Suppressor macrophage (primary cell): Measurements from ENCODE around the gene LYSET.
"Not testable (repeated sequence)": the region's sequence is repeated elsewhere in the genome, so short reads cannot be mapped to it uniquely, and the experiment has no call there.

Experiments
- DNase-seq, 4 experiments: peaks; one replicate each; pipeline ENCODE4 v3.0.0-alpha.2; 2020 to 2022

The LYSET gene

DNA sequence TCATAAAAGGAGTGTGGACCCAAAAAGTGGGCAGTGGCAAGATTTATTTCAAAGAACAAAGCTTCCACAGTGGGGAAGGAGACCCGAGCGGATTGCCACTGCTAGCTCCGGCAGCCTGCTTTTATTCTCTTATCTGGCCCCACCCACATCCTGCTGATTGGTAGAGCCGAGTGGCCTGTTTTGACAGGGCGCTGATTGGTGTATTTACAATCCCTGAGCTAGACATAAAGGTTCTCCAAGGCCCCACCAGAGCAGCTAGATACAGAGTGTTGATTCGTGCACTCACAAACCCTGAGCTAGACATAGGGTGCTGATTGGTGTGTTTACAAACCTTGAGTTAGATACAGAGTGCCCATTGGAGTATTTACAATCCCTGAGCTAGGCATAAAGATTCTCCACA lies 15.5 kb upstream of the LYSET start:
- DNase-seq = not testable (repeated sequence)

DNA sequence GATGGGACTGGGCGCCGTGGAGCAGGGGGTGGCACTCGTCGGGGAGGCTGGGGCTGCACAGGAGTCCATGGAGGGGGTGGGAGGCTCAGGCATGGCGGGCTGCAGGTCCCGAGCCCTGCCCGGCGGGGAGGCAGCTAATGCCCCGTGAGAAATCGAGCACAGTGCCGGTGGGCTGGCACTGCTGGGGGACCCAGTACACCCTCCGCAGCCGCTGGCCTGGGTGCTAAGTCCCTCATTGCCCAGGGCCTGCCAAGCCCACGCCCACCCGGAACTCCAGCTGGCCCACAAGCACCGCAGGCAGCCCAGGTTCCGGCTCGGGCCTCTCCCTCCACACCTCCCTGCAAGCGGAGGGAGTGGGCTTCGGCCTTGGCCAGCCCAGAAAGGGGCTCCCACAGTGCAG lies 15.0 kb upstream of the LYSET start:
- DNase-seq = not testable (repeated sequence)

DNA sequence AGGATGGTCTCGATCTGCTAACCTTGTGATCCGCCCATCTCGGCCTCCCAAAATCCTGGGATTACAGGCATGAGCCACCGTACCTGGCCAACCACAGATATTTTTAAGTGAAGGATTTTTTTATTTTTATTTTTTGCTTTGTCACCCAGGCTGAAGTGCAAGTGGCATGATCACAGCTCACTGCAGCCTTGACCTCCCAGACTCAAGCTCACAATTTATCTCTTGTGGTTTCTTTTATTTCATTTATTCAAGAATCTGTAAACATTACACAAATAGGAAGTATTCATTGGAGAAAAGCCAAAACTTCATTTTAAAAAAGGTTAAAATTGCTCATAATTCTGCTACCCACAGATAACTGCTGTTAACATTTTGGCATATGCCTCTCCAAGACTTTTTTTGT lies 13.7 kb upstream of the LYSET start:
- DNase-seq = no peak

DNA sequence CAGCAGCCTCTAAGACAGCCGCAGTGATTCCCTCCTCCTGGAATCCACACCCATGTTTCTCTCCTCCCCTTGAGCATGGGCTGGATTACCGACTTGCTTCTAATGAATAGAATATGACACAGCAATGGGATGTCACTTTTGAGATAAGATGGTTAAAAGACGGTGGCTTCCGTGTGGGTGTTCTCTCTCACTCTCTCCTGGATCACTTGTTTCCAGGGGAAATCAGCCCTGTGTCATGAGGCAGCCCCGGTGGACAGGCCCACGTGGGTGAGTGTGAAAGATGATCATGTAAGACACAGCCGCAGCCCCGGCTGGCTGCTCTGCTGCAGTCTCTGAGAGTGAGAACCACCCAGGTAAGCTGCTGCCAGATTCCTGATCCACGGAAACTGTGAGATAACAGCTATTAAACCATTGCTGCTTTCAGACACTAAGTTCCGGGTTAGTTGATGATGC lies 11.1 kb upstream of the LYSET start:
- no peak for DNase-seq

DNA sequence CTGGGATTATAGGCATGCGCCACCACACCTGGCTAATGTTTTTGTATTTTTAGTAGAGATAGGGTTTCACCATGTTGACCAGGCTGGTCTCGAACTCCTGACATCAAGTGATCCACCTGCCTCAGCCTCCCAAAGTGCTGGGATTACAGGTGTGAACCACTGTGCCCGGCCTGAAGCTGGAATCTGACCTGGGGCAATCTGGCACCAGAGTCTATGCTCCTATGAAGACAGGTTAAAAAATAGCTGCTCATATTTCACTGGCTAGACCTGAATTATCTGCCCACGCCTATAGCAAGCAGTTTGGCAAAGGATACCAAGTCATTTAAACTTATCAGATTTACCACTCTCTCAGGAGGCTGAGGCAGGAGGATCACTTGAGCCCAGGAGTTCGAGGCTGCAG lies 10.4 kb upstream of the LYSET start:
- DNase-seq = not testable (repeated sequence)

DNA sequence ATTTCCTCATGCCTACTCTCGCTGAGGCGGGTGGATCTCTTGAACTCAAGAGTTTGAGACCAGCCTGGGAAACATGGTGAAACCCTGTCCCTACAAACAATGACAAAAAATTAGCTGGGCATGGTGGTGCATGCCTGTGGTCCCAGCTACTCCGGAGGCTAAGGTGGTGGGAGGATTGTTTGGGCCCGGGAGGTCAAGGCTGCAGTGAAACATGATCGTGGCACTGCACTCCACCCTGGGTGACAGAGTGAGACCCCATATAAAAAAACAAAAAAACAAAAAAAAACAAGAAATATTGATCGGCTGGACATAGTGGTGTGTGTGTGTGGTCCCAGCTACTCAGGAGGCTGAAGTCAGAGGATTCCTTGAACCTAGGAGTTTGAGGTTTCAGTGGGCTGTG lies 9.6 kb upstream of the LYSET start:
- DNase-seq = no peak

DNA sequence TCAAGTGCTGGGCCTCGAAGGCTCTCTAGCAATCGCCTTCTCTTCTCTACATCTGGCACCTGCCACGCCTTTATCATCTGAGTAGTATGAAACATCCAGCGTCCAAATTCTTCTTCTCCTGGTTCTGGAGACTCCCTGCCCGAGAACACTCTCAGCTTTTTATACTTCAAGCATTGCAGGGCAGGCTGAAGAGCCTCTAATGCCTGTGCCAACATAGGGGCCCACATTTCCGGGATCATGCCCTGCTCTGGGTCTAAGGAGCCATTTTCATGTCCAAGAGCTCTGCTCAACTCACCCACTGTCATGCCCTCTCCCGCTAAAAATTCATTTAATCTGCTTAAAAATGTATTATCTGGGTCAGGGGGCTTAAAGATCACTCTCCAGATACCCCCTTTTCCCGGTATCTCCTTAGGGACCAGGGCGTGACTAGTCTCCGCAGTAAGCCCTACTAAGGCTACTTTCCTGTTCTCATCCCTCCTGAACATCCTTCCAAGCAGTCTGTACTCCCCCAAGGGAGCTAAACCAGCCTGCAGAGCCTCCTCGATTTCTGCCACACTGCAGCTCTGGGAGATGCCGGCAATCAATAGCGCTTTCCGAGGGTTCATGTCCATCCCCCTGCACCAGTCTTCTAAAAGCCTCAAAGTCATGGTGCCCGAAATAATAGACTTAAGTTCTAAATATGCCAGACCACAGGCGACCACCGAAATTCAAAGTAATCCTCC lies 1.4 kb upstream of the LYSET start:
- DNase-seq = no peak

DNA sequence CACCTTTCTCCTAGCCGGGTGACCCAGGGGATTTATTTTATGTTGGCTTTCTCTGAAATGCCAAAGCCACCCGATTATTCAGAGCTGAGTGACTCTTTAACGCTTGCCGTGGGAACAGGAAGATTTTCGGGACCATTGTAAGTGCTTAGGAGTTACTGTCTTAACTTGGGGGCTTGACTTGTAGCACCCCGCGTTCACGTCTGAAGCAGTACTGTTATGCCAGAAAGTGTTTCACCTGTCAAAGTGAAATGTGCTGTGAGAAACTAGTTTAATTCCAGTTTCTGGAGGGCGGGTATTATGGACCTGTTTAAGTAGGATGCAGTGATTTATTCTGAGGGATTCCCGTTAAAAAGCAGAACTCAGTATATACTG lies 218 bp downstream of the LYSET start:
- DNase-seq = no peak

DNA sequence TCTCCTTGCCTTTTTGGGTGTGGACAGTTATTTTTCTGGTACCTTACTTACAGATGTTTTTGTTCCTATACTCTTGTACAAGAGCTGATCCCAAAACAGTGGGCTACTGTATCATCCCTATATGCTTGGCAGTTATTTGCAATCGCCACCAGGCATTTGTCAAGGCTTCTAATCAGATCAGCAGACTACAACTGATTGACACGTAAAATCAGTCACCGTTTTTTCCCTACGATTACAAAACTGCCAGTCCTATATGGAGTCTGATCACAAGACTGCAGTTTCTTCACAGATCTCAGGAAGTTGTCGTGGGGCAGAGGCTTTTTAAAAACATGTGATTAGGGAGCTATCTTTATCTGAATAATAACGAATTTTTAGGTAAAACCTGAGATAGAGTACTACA lies 1.3 kb downstream of the LYSET start:
- peak; percentile 83 to 96 (median 92) for DNase-seq

DNA sequence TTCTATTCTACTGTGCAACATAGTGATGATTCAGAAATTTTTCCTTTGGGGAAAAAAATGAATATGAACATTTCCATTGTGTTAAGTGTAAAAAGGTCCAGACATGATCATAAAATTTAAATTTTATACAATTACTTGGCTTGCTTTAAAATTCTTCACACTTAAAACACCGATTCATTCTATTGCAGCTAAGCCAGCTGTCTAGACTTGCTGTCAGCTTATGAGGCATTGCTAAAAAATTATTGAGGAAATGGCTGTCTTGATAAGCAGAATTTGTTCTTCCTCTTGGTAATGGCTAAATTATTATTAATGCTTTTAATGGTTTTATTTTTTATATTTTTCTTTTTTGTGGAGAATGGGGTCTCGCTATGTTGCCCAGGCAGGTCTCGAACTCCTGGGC lies 1.8 kb downstream of the LYSET start:
- DNase-seq = peak in 2 of 4 experiments; percentile 41 to 55

DNA sequence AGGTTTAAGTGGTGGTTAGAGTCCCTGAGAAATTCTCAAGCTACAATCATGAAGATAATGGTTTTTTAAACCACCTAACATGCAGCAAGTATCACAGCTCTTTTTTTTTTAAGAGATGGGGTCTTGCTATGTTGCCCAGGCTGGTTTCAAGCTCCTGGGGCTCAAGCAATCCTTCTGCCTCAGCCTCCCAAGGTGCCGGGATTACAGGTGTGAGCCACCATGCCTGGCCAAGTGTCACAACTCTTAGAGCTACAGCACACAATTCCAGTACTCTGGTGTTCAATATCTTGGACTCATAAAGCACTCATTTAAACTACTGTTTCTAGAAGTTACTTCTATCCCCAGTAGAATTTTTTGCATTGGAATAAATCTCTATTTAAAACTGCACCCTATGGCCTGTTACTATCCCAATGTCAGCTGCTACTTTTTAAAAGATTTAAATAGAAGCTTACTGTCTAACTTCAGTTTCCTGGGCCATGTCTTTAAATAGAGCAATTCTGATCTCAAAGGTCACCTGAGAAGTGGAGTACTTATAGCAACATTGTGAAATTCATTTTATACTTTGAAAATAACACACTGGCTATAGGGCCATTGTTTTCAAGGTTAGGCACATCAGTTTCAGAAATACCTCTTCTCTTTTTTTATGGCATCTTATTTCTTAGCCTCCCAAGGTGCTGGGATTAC lies 10.3 kb downstream of the LYSET start:
- peak in 1 of 4 experiments; percentile 29 for DNase-seq

DNA sequence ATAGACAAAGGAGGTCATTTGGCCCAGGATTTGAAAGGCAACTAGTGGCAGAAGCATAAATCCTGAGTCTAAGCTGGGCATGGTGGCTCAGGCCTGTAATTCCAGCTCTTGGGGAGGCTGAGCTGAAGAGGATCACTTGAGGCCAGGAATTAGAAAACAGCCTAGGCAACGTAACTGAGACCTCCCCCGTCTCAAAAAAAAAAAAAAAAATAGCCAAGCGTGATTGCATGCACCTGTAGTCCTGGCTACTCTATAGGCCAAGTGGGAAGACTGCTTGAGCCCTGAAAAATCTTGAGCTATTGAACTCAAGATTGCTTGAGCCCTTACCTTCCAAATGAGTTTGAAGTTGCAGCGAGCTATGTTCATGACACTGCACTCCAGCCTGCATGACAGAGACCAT lies 13.9 kb downstream of the LYSET start:
- no peak for DNase-seq

DNA sequence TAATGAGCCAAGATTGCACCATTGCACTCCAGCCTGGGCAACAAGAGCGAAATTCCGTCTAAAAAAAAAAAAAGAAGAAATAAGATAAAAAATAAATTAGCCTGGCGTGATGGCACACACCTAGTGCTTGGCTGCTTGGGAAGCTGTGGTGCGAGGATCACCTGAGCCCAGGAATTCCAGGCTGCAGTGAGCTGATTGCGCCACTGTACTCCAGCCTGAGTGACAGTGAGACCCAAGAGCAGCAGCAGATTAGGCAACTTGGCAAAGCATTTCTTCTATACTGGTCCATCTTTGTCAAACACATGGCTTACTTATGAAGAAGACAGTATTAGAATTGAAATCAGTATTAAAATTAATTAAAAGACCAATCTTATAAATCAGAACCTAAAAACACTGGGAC lies 15.4 kb downstream of the LYSET start:
- no peak for DNase-seq

DNA sequence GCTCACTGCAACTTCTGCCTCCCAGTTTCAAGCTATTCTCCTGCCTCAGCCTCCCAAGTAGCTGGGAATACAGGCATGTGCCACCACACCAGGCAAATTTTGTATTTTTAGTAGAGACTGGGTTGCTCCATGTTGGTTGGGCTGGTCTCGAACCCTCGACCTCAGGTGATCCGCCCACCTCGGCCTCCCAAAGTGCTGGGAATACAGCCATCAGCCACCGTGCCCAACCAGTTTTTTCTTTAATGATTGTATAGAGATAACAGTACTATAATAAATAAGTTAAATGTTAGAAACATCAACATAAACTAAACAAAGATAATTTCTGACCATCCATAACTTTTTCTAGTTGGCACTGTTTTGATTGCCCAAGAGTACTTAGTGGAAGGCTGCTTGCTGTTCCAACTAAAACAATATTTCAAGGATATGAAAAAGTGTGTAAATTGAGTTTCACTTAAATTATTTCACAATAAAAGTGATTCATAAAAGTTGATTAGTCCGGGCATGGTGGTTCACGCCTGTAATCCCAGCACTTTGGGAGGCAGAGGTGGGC lies 16.1 kb downstream of the LYSET start:
- DNase-seq = no peak

DNA sequence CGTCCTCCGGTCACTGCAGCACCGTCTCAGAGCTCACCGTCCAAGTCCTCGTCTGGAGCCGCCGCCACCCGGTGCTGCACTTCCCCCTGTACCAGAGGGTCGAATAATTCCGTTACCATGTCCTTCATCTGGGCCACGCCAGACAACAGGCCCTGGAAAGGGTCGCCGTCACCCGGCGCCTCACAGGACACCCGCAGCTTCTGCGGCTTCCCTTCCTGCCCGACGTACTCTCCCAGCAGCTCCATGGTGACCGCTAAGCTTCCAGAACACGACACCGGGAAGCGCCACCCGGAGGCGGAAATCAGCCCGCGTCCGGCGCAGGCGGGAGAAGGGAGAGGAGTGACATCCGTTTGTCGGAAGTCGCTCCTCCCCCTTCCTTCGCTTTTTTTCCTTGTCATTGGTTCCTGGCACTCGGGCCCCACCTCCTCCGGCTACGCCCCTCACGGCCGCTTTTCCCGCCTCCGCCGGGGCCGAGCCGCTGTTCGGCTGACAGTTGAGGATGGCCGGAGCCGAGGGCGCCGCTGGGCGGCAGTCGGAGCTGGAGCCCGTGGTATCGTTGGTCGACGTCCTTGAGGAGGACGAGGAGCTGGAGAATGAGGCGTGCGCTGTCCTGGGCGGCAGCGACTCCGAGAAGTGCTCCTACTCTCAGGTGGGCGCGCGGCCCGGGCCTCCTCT lies 21.8 kb downstream of the LYSET start, which contains the start of the genes GON7 and UBR7:
Gene GON7, minus strand, starts transcription at position 273 of the 675 bp plus-strand sequence. Its CDS starts 28 bp downstream, at position 245.
Gene UBR7, plus strand, starts transcription at position 464 of the 675 bp plus-strand sequence. Its CDS starts 36 bp downstream, at position 500.
- peak; percentile 98 to 99 (median 98) for DNase-seq

DNA sequence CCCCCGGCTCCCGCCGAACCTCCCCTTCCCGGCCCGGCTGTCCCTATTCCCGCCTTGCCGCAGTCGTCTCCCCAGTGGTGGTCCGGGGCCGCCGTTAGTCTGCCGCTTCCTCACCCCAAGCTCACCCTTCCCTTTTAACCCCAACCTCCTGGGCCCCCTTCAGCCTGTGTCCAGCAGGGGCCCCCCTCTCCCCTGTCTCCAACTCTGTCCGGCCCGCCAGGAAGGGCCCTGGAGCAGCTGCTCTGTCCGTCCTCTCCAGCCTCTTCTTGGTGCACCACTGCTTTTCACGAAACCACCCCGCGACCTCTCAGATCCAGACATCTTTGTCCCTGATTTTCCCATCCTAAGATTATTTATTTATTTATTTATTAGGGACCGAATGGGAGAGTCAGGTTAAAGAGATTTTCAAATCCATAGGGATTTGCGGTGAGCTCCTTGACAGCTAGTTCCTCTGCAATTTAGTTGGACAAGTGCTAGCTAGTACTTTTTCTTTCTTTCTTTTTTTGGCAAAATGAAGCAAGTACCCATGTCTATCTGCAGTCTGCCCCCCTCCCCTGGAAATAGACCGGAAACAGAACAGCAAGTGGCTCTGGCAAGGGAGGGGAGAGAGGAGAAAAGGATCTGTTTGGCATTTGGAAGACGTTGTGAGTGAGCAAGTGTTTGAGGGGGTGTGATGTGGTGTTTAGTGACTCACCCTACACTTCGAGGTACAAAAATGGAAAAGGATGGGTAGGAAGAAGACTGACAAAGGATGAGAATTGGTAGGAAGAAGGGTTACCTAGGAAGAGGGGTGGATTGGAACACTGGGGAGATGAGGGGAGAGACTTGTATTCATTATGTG lies 22.6 kb downstream of the LYSET start:
- peak; percentile 69 to 76 (median 70) for DNase-seq

DNA sequence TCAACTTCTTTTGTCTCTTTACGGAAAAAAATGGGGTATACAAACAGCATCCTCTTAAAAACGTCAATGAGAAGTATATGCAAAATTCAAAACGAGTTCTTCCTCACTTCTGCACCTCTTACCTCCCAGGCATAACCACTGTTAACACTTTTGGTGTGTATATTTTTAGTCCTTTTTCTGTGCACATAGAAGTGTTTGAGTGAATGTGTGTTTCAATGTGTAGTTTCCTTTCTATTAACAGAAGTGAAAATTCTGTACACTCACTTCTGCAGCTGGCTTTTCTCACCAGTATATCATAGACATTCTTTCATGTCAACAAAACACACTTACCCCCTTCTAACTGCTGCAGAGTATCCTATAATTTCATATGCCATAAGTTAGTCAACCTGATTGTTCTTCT lies 27.3 kb downstream of the LYSET start:
- no peak for DNase-seq

DNA sequence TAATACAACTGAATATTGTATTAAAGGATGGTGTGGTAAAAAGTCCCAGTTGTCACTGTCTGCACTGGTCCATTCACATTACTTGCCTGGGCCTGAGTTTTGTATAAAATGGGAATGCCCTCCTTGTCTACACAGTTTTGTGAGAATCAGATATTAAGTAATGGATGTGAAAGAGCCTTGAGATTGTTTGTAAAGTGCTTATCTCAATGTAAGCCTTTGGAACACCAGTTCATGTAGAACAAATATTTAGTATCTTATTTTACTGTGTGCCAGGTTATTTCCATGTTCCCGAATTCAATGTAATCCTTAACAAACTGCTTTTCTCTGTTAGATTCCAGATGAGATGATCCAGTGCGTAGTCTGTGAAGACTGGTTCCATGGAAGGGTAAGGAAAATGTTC lies 29.5 kb downstream of the LYSET start:
- DNase-seq = no peak

DNA sequence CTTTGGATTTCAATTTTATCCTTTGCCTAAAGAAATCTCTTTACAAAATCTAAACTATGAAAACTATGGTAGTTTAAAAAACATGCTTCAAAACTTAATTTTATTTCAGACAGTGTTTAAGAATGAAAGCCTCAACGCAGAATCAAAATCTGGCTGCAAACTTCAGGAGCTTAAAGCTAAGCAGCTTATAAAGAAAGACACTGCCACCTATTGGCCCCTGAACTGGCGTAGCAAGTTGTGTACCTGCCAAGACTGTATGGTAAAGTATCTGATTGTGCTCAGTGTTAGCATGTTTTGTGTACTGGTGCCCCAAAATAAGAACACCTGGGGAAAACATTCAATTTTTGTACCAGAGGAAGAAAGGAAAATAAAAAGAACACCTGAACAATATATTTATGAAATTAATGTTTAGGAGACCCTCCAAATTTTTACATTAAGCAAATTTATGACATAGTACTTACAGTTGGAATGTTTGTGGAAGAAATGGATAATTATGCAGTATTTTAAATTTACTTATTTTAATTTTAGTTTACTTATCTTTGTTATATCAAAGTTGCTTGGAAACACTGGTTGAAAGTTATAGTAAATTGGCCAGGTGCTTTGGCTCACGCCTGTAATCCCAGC lies 34.1 kb downstream of the LYSET start:
- DNase-seq = peak; percentile 49 to 72 (median 68)

DNA sequence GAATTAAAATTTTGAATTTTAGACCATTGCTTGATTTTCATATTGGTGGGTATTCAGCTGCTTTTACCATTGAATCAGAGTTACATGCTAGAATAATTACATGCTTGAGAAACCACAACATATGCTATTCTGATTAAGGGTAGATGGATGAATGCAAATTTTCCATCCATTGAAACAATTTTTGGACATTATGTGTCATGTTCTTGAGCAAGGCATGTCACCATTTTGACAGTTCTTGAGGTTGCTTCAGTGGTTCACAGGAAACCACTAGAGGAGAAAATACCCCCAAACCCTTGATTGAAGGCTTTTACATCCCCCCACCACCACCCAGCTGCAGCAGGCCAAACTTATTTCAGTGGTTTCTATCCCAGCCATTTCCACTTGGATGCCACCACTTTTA lies 35.4 kb downstream of the LYSET start:
- DNase-seq = no peak

DNA sequence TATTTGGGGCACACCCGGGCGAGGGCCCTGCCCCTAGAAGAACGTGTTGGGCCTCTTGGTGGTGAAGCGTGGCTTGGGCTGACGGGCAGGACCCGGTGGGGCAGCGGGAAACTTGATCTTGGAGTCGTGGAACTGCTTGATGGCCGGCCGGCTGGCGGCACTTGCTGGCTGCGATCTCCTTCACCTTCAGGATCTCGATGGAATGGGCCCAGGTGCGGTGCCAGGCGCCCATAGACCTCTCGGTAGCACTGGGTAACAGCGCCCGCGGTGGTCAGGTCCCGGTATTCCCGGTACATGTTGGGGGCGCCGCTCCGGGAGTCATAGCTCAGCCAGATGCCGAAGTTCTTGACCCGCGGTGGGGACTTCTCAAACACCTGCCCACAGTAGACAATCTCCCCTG lies 38.4 kb downstream of the LYSET start:
- no peak for DNase-seq

DNA sequence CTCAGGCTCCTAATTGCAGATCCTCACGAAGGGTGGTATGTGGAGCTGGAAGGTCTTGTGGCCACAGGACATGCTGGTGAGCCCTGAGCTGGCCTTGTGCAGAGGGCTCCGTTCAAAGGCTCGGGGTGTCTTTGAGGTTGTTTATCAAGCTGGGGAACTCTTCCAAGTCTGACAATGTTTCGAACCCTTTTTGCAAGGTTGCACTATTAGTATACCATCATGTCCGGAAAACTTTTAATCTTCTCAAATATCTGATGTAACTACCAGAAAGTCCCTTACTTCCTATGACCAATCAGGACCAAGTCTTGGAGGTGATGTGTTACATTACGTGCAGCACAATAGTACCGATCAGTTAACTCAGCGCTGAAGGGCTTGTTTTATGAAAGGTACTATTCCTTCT lies 43.4 kb downstream of the LYSET start:
- DNase-seq = no peak
